Testis (tissue), 2 donors: ENCODE measurements around the gene C22orf23.
"Not testable (repeated sequence)": the region's sequence is repeated elsewhere in the genome, so short reads cannot be mapped to it uniquely, and the experiment has no call there.

Experiments used
- POLR2A ChIP-seq: fragments of 450-650 bp; IDR thresholded peaks from one replicate; pipeline ENCODE4 v1.6.1; 2017; ENCODE audit warnings: antibody characterized with exemption, mild to moderate bottlenecking, moderate library complexity
- TF ChIP-seq, protein P1 (sequence below), 3 experiments: fragments of 450-650 bp in 2 of 3; fragments of 200-600 bp in 1 of 3; sonication (generic) in 1 of 3; IDR thresholded peaks; one replicate each; pipeline ENCODE4 v1.5.1; 2016 to 2019; ENCODE audit warnings: antibody characterized with exemption in 3 of 3, mild to moderate bottlenecking in 2 of 3, moderate library complexity in 1 of 3

DNA sequence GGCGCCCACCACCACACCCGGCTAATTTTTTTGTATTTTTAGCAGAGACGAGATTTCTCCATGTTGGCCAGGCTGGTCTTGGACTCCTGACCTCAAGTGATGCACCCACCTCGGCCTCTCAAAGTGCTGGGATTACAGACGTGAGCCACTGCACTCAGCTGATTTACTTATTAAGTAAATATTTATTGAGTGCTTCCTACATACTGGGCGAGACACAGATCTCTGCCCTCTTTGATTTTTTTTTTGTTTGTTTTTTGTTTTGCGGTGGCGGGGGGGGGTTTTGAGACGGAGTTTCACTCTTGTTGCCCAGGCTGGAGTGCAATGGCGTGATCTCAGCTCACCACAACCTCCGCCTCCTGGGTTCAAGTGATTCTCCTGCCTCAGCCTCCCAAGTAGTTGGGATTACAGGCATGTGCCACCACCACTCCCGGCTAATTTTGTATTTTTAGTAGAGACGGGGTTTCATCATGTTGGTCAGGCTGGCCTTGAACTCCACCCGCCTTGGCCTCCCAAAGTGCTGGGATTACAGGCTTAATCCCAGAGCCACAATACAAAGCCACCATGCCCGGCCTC lies 2.5 kb upstream of the C22orf23 start:
- TF ChIP-seq, protein P1, sequence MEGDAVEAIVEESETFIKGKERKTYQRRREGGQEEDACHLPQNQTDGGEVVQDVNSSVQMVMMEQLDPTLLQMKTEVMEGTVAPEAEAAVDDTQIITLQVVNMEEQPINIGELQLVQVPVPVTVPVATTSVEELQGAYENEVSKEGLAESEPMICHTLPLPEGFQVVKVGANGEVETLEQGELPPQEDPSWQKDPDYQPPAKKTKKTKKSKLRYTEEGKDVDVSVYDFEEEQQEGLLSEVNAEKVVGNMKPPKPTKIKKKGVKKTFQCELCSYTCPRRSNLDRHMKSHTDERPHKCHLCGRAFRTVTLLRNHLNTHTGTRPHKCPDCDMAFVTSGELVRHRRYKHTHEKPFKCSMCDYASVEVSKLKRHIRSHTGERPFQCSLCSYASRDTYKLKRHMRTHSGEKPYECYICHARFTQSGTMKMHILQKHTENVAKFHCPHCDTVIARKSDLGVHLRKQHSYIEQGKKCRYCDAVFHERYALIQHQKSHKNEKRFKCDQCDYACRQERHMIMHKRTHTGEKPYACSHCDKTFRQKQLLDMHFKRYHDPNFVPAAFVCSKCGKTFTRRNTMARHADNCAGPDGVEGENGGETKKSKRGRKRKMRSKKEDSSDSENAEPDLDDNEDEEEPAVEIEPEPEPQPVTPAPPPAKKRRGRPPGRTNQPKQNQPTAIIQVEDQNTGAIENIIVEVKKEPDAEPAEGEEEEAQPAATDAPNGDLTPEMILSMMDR (IDR thresholded peaks at IDR 0.05) = not testable (repeated sequence)
- TF ChIP-seq POLR2A = not testable (repeated sequence)
